Stimulated activated effector memory CD8-positive, alpha-beta T cell treated with anti-CD3 and anti-CD28 coated beads, Interleukin-12 subunit alpha, Interleukin-12 subunit beta, amount 100 ng/mL, for 72 hours (primary cell): ENCODE data around the gene DGKI.
A peak's percentile ranks its signal among the peaks of the same experiment; 100 is the strongest.

Experiments
- ATAC-seq: fragments of 150-1000 bp; cut with Tn5 transposase; 2 replicates; pipeline ENCODE4 v1.10.0; 2021
- DNase-seq, 2 donors: peaks; one replicate each; pipeline ENCODE4 v3.0.0; 2021 to 2022; ENCODE audit warnings: low spot score in 2 of 2
- H3K27ac Mint-ChIP-seq: one replicate; pipeline ENCODE4 v1.8.0; 2022; ENCODE audit warnings: mild to moderate bottlenecking, mixed read lengths
- H3K36me3 Mint-ChIP-seq: one replicate; pipeline ENCODE4 v1.8.0; 2022; ENCODE audit warnings: mild to moderate bottlenecking, mixed read lengths
- H3K4me1 Mint-ChIP-seq: one replicate; pipeline ENCODE4 v1.8.0; 2022; ENCODE audit warnings: mixed read lengths
- H3K4me3 Mint-ChIP-seq: one replicate; pipeline ENCODE4 v1.8.0; 2022; ENCODE audit warnings: mild to moderate bottlenecking, mixed read lengths
- H3K9me3 Mint-ChIP-seq: one replicate; pipeline ENCODE4 v1.8.0; 2022; ENCODE audit warnings: mixed read lengths

Gene DGKI

DNA sequence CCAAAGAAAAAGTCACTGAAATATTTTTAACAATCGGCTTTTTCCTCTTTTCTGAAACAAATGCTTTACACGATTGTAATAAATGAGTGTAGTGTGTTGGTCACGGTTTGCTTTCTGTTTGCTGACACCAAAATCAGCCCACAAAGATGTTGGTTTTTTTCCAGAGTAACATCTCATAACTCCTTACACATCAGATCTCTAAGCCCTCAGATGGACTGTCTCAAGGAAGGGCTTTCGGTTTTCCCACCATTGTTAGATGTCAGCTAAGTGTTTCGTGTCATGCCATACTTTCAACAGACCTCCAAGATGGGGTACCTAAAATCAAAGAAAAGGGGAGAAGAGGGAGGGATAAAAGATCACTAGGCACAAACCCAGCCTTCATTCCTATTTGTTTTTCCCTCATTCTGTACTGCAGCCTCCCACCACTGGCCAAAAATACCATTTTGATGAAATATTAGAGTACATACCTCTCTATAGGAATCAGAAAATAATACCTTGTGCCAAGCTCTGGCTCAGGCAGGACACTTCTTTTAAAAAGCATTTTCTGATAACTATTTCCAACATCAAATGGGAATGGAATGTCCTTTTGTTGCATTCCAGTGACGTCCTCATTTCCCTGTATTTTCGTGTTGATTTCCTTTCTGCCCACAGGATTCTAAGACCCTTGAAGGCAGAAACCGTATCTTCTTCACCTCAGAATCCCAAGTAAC is 159.1 kb downstream of the DGKI start:
- Mint-ChIP-seq H3K36me3 (no peaks in the 10 kb centered on the region), H3K27ac (no peak overlapping the region), H3K4me1 (no peaks in the 10 kb centered on the region), H3K9me3 (no peaks in the 10 kb centered on the region), H3K4me3 (no peak overlapping the region)
- DNase-seq: no peak
- ATAC-seq: no peak

DNA sequence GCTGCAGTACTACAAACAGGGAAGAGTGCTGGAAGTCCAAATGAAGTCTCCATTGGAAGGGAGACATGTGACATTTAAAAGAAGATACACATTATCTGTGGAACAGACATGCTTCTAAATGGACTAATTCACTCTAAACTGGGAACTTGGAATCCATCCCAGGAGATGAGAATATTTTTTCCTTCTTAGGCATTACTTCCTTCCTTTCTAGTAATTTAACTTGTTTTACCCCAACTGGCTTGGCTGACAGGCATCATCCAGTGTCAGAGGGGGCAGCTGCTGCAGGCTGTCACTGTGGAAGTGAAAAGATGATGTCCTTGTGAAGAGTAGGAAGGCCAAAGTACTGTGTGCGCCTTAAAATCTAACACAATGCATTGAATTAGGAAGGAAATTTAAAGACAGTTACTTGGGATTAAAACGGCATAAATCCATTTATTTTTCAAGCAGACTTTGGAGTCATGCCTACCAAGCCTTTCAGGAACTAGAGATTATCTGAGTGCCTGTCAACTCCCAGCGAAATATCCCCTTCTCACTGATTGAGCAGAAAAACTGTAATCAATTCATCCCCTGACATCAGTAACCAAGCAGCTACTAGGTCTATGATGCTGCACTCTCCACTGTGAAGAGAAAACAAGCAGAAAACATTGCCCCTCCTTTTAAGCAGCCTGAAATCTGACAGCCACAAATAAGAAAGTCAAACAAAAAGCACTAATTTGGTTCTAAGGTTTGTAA is 161.2 kb downstream of the DGKI start:
- DNase-seq: peak in 1 of 2 donors; percentile 13
- Mint-ChIP-seq H3K4me1 (no peaks in the 10 kb centered on the region), H3K27ac (no peak overlapping the region), H3K36me3 (no peaks in the 10 kb centered on the region), H3K9me3 (no peaks in the 10 kb centered on the region), H3K4me3 (no peak overlapping the region)
- ATAC-seq: no peak

DNA sequence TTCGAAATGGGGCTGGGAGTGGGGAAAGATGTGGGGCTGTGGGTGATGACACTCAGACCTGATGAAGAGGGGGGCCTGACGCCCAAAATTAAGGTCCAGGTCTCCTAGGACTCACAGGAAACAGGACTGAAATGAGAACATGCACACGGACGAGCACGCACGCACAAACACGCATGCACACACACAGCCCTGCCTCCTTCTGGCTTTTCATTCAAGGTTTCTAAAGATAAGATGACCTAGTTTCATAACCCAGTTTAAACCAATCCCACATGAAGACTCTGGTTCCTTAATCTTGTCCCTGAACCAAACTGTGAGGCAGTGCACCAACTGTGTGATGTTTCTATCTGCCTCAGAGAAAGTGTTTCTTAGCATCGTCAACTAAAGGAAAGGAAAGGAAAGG is 162.0 kb downstream of the DGKI start:
- H3K36me3 Mint-ChIP-seq: no peaks in the 10 kb centered on the region
- H3K27ac Mint-ChIP-seq: no peak overlapping the region
- no peak for DNase-seq
- H3K9me3 Mint-ChIP-seq: no peaks in the 10 kb centered on the region
- ATAC-seq: no peak
- no peaks in the 10 kb centered on the region for H3K4me1 Mint-ChIP-seq
- no peak overlapping the region for H3K4me3 Mint-ChIP-seq

DNA sequence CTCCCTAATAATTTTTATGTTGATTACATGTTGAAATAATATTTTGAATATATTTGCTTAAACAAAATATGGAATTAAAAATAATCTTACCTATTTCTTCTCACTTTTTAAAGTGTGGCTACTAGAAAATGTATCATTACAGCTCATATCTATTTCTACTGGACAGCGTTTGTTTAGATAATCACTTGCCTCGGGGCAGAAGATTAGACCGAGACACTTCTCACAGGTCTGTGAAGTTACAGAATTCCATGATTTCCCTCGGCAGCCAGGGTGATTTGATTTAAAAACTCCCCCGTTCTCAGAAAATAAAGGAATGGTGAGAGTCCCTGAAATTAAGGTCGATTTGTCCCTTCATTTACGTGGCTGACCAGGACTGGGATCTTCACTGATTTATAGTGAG is 162.5 kb downstream of the DGKI start:
- no peaks in the 10 kb centered on the region for H3K4me1 Mint-ChIP-seq
- ATAC-seq (no peak), DNase-seq (no peak)
- no peak overlapping the region for H3K27ac Mint-ChIP-seq
- H3K36me3 Mint-ChIP-seq: no peaks in the 10 kb centered on the region
- no peaks in the 10 kb centered on the region for H3K9me3 Mint-ChIP-seq
- no peak overlapping the region for H3K4me3 Mint-ChIP-seq

DNA sequence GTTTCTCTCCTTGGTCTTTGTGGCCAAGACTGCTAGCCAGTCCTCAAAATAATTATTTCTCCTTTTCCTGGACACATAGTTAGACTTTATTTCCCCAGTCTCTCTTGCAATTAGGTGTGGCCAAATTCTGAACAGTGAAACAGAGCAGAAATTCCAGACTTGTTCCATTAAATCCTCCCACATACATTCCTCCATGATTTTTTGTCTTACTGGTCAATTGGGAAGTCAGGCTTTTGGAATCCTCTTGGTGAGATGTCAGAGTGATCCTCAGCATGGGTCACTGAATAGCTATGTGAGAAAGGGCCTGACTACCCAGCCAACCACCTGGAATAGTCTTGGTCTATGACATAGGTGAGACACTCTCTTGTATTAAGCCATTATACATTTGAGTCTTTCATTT is 164.2 kb downstream of the DGKI start:
- no peak for DNase-seq
- Mint-ChIP-seq H3K4me1 (no peaks in the 10 kb centered on the region), H3K9me3 (no peaks in the 10 kb centered on the region), H3K4me3 (no peak overlapping the region), H3K27ac (no peak overlapping the region), H3K36me3 (no peaks in the 10 kb centered on the region)
- no peak for ATAC-seq

DNA sequence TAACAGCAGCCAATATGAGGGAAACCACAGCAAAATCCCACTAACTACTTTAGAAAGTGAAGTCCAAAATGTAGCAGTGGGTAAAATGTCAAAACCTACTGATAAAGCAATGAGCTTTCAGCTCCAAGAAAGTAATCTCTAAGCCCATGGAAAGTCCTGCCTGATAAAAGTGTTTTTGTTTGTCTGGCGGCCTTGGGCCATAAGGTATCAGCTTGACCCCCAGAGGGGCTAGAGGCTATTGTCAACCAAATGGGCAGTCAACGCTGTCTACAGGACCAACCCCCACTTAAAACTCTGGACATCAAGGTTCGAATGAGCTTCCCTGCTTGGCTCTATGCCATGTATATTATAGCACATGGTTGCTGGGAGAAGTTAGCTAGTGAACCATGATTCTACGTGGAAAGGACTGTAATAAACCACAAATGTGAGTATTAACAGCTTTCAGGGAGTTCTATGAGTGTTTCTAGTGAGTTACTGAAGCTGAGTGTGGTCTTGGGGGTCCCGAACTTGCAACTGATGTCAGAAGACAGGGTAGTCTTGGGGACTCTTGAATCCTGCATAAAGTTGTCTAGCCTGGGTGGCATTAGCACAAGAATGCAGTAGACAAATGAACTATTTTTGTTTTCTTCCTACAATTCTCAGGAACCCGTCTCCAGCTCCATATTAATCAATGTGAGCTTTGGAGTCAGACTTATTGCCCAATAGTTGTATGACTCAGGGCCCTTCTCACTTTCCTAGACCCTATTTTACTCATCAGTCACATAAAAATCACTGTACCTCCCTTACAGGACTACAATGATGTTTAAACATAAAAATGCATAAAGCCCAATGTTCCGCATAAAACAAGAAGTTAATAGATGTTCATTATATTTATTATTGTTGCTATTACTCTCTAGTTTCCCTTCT is 164.9 kb downstream of the DGKI start:
- Mint-ChIP-seq H3K27ac (no peak overlapping the region), H3K4me3 (no peak overlapping the region), H3K9me3 (no peaks in the 10 kb centered on the region), H3K36me3 (no peaks in the 10 kb centered on the region), H3K4me1 (no peaks in the 10 kb centered on the region)
- ATAC-seq (no peak), DNase-seq (no peak)

DNA sequence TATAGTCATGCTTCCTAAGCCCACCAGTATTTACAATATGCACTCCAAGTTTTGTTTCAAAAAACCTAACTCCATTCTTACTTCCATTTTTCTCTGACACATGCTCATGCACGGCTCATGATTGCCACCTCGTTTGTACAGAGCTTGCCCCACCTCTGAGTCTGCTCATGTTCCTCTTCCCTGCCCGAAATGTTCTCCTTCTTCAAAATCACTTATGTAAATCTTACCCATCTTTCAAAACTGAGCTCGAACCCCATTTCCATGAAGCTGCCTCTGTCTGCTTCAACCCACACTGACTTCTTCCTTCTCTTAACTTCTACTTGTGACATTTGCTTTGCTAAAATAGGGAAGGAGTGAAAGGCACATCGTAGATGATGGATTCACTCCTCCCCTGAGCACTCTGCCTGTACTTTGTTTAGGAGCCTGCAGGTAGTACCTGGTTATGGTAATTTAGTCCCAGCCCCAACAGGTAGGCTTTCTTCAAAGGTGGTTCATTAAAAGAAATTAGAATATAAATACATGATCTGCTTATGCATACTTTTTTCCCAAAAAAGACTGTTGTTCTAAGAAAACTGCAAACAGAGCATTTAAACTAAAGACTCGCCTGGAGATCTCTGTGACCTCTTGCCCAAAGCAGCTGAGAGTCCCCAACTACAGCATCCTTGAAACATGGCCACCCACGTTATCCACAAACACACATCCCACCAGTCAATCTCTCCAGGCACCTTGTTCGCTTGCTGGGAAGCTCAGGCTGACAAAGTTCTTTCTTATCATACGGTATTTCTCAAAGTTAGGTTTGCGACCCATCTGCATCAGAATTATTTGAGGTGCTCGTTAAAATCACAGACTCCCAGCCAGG is 172.0 kb downstream of the DGKI start:
- no peak for DNase-seq
- Mint-ChIP-seq H3K4me3 (no peak overlapping the region), H3K4me1 (no peaks in the 10 kb centered on the region), H3K9me3 (no peaks in the 10 kb centered on the region), H3K36me3 (no peaks in the 10 kb centered on the region), H3K27ac (no peak overlapping the region)
- ATAC-seq: no peak

DNA sequence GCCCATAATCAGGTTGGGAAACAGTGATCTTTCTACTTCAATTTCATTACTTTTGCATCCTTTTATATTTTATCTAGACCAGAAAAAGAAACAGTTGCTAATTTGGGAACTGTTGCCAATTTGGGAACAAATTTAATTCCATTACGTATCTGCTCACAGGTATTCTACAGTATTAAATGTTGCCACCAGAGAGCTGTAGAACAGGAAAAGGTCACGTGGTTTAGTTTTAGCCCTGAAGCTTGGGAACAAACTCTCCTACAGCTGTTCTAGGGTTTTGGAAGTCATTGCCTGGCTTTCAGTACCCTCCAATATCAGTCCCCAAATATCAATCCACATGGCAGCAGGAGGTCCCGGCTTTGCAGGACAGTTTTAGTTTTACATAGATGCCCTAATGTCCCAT is 172.7 kb downstream of the DGKI start:
- no peak overlapping the region for H3K4me3 Mint-ChIP-seq
- H3K27ac Mint-ChIP-seq: no peak overlapping the region
- DNase-seq (no peak), ATAC-seq (no peak)
- H3K4me1 Mint-ChIP-seq: no peaks in the 10 kb centered on the region
- H3K9me3 Mint-ChIP-seq: no peaks in the 10 kb centered on the region
- H3K36me3 Mint-ChIP-seq: no peaks in the 10 kb centered on the region

DNA sequence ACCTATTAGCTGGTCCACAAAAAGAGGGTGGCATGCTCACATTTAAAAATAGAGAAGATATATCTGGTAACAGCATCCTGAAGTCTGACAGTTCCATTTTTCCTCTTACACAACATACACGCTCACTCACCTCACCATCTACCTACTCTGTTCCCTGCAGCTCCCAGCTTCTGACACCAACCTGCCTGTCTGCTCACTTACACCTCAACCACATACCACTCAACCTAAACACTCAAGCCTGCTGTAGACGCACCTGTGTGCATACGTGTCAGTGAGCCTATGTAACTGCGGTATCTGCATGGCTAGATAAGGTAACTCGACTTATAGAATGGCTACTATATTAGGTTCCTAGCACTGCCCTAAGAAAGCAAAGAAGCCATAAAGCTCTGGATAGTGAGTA is 174.9 kb downstream of the DGKI start:
- H3K36me3 Mint-ChIP-seq: no peaks in the 10 kb centered on the region
- no peak overlapping the region for H3K27ac Mint-ChIP-seq
- no peak for DNase-seq
- ATAC-seq: peak; percentile 11
- no peak overlapping the region for H3K4me3 Mint-ChIP-seq
- H3K9me3 Mint-ChIP-seq: no peaks in the 10 kb centered on the region
- H3K4me1 Mint-ChIP-seq: no peaks in the 10 kb centered on the region

DNA sequence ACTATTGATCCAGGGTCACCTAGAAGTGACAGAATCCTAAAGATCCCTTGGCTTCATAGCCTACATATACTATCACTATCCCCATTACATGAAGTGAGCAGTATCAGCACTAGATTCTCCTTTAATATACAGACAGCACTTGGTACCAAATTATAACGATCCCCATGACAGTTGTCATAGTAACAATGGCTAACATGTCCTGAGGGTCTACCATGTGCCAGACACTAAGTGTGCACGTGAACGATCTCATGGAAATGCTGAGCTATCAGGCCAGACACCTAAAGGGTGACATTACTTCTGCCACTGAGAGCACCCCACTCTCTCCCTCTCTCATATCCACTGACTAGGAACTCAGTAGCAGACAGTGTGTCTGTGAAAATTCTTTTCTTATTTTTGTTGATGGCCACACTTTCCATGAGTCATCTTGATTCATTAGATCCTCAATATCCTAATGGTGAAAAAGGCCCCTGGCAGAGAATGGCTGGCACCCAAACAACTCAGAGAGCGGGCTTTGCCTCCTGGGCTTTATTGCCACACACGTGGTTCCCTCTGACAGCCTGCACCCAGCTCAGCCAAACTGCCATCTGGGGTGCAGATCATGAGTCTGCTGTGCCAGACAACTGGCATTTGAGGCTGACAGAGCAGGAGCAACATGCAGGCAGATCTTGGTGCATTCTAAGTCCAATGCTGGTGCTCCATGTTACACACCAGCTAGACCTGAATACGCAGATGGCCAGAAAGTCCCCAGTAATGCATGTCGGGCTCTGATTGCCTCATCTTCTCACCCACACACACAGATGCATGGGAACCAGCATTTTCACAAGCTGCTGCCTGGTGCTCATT is 176.3 kb downstream of the DGKI start:
- ATAC-seq: no peak
- no peak overlapping the region for H3K27ac Mint-ChIP-seq
- no peaks in the 10 kb centered on the region for H3K9me3 Mint-ChIP-seq
- H3K4me1 Mint-ChIP-seq: no peaks in the 10 kb centered on the region
- no peak overlapping the region for H3K4me3 Mint-ChIP-seq
- H3K36me3 Mint-ChIP-seq: no peaks in the 10 kb centered on the region
- no peak for DNase-seq

DNA sequence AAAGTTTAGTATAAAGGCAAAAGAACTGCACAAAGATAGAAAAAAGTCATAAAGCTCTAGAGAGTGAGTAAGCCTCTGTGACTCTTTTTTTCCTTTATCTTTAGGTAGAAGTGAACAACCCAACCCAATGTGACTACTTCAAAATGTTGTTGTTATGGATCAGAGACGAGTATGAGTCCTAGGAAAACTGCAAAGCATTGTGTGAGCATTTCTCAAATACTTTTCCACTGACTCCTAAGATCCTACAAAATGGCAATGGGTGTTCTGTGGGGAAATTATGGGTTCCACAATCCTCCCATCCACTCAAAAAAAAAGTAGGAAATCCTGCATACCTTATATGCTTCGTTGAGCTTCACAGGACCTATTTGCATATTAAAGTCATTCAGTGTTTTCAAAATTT is 177.1 kb downstream of the DGKI start:
- no peaks in the 10 kb centered on the region for H3K36me3 Mint-ChIP-seq
- no peaks in the 10 kb centered on the region for H3K4me1 Mint-ChIP-seq
- ATAC-seq (no peak), DNase-seq (no peak)
- H3K27ac Mint-ChIP-seq: no peak overlapping the region
- no peak overlapping the region for H3K4me3 Mint-ChIP-seq
- no peaks in the 10 kb centered on the region for H3K9me3 Mint-ChIP-seq

DNA sequence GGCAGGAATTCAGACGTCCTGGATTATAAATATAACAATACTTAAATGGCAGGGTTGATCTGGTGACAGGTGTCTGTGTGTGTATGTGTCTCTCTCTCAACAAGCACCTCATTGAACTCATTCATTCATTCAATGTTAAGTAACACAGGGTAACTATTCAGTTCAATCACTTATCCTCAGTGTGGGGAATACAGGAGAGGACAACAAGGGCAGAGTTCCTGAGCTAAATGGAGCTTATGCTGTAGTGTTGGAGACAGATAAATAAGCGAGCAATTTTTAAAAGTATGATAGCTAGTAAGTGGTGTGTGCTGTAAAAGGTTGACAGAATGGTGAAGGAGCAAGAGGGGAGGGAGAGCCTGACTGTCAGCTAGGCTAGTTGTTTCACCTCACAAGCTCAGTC is 178.4 kb downstream of the DGKI start:
- H3K9me3 Mint-ChIP-seq: no peaks in the 10 kb centered on the region
- no peak overlapping the region for H3K27ac Mint-ChIP-seq
- no peak overlapping the region for H3K4me3 Mint-ChIP-seq
- ATAC-seq (no peak), DNase-seq (no peak)
- no peaks in the 10 kb centered on the region for H3K36me3 Mint-ChIP-seq
- no peaks in the 10 kb centered on the region for H3K4me1 Mint-ChIP-seq

DNA sequence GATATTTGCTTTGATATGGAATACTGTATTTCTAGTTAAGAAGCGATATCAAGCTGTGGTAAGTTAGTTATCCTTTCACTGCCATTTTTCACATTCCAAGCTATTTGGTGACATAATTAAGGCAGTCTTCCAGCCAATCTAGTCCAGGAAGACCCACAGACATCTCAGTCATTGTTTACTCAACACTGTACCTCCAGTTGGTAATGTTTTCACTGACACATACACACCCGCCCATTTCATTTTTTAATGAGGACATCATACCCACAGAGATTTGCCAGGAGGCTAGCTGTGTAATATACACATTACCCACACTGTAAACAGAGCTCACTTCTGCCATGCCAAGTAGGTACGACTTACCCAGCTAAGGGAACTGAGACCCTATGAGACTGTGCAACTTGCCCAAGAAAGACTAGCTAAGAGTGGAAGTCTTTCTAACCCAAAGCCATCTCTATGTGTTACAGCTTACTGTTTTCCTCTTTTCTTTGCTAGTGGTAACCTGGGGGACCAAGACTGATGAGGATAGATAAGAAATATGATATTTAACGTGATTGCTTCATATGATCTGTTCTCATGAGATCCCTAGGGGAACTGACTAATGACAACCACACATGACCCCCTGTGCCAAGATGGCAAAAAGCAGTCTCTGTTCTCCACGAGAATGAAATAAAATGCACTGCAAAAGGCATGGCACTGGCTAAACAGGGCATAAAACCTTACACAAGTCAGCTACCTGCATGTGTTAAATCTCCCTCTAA is 179.0 kb downstream of the DGKI start:
- ATAC-seq (no peak), DNase-seq (no peak)
- no peaks in the 10 kb centered on the region for H3K4me1 Mint-ChIP-seq
- H3K4me3 Mint-ChIP-seq: no peak overlapping the region
- no peaks in the 10 kb centered on the region for H3K36me3 Mint-ChIP-seq
- H3K9me3 Mint-ChIP-seq: no peaks in the 10 kb centered on the region
- H3K27ac Mint-ChIP-seq: no peak overlapping the region

DNA sequence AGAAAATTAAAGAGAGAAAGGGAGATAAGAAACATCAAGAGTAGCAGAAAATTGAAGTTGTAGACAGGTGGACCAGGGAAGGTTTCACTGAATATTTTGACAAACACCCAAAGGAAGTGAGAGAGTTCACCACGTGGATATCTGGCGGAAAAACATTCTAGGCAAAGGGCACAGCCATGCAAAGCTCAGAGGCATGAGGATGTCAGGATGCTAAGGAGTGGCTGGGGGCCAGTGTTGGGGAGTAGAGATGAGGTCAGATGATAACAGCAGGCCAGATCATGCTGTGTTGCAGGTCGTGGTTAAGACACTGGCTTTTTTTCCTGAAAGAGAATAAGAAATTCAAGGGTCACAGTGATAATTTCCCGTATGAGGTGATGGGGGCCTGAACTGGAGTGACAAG is 181.9 kb downstream of the DGKI start:
- ATAC-seq: no peak
- Mint-ChIP-seq H3K4me3 (no peak overlapping the region), H3K36me3 (no peaks in the 10 kb centered on the region), H3K27ac (no peak overlapping the region), H3K9me3 (no peaks in the 10 kb centered on the region), H3K4me1 (no peaks in the 10 kb centered on the region)
- no peak for DNase-seq
